ENCODE measurements around the gene GFI1B. TPM values are rescaled to one million over a fixed set of nuclear protein-coding genes. Genes with fewer than 3 reads are reported as not detected.
A peak's percentile ranks its signal among the peaks of the same experiment; 100 is the strongest.
"Not testable (repeated sequence)": the region's sequence is repeated elsewhere in the genome, so short reads cannot be mapped to it uniquely, and the experiment has no call there.

The GFI1B gene
- total and polyA plus RNA-seq, 2 of the 4 experiments (the other 2 are of a cell fraction), result 0.02 TPM; not detected in 1

GRCh38 chr9:133040892-133041479 is 62.5 kb downstream of the GFI1B start:
- intact Hi-C loops (cut with micrococcal nuclease), result loop anchor here (1.0 kb wide), 2 partner anchors 103 to 107 kb away; no protein-coding TSS in a partner anchor
- CTCF ChIA-PET, result interaction anchor here (1.0 to 1.5 kb wide), 2 partner anchors 11 to 145 kb away, joined by 3 read pairs; partner anchors contain the start of gene GTF3C5

More at GRCh38 chr9:133040892-133041479, 62.5 kb downstream of the GFI1B start:
- H3K4me1 ChIP-seq (ENCODE audit: control insufficient read depth, insufficient read depth, low read length); H4K8ac ChIP-seq (ENCODE audit: low read depth in 2 of 2, low read length in 2 of 2); H2BK20ac ChIP-seq (ENCODE audit: low read depth, low read length); H3K4me2 ChIP-seq (ENCODE audit: low read depth, low read length); BruUV-seq (replicated peaks); H2AFZ ChIP-seq (replicated peaks; ENCODE audit: low read length, poor library complexity); H3K18ac ChIP-seq (ENCODE audit: low read depth, low read length); H3K9ac ChIP-seq (ENCODE audit: low read depth, low read length); H3K4me3 ChIP-seq (ENCODE audit: insufficient read depth, low read depth, low read length); H2BK15ac ChIP-seq (ENCODE audit: low read depth, low read length); H4K91ac ChIP-seq (ENCODE audit: insufficient read depth, low read depth, low read length); dilution Hi-C loops (cut with HindIII; ENCODE audit: low sequenced_read_pairs, unreplicated experiment); H2BK120ac ChIP-seq (ENCODE audit: low read depth, low read length); H3K27me3 ChIP-seq (ENCODE audit: control insufficient read depth, insufficient read depth, low read length); H2AK9ac ChIP-seq (replicated peaks; ENCODE audit: low read depth, low read length, poor library complexity); H4K5ac ChIP-seq (ENCODE audit: low read depth, low read length); H3K9me3 ChIP-seq (ENCODE audit: control insufficient read depth, insufficient read depth, low read length); H3K27ac ChIP-seq (ENCODE audit: insufficient read depth, low read length); ATAC-seq (ENCODE audit: low read depth); H2BK5ac ChIP-seq (ENCODE audit: low read depth, low read length, poor library complexity, severe bottlenecking); H3K4ac ChIP-seq (ENCODE audit: low read depth, low read length); H3K56ac ChIP-seq (ENCODE audit: extremely low read depth, insufficient read depth, low read length); H3K9me1 ChIP-seq (ENCODE audit: insufficient read depth, low read length); H3K14ac ChIP-seq (replicated peaks; ENCODE audit: low read depth, low read length); H2AK5ac ChIP-seq (ENCODE audit: low read depth, low read length); H3K23ac ChIP-seq (ENCODE audit: low read depth, low read length): not testable (repeated sequence)
- Histone ChIP-seq H4K20me1 (ENCODE audit: insufficient read depth, low read length) (peaks cover 40% of the 10 kb centered on the region), H3K36me3 (ENCODE audit: control insufficient read depth, insufficient read depth, low read length) (peaks cover 39% of the 10 kb centered on the region), H3K79me1 (ENCODE audit: low read depth in 1 of 2, low read length in 2 of 2) (peaks cover 29 to 57% of the 10 kb centered on the region in 2 experiments)
- DNase-seq, result peak; percentile 57
- peak; percentile 65 for TF ChIP-seq RAD21 (IDR thresholded peaks at IDR 0.05; ENCODE audit: low read length)
- TF ChIP-seq SMC3 (IDR thresholded peaks at IDR 0.05; ENCODE audit: low read depth, low read length), result peak; percentile 58
- peak; percentile 55 for TF ChIP-seq CTCF (conservative IDR thresholded peaks at IDR 0.05; ENCODE audit: low read depth, low read length)
- POLR2A ChIA-PET (ENCODE audit: unreplicated experiment), result interaction anchor here (1.3 kb wide), 1 partner anchor 11 kb away, joined by 4 read pairs; the partner anchor contains the start of gene GTF3C5
- in situ Hi-C loops (cut with MboI; ENCODE audit: low sequenced_read_pairs), result loop anchor here (25.0 kb wide), 1 partner anchor 446 kb away; the partner anchor contains the start of gene SLC2A6
- 100% methylated on average over 1 of the region's 12 CpGs; no CpG with 5 or more reads in 1 of the 2 experiments for WGBS, 2 experiments (ENCODE audit: extremely low coverage in 2 of 2, insufficient read length in 1 of 2)

Small RNAs within 50 kb of the gene (microRNA-seq; reads per million reads assigned to microRNA genes)
- gene AL593851.1 (ENCODE audit: insufficient read depth, insufficient read length) (not detected), gene MIR548AW (ENCODE audit: insufficient read depth in 1 of 2, insufficient read length in 1 of 2, unreplicated experiment in 1 of 2) (0.37 to 2.1 reads per million in 2 experiments), gene RNU7-21P (ENCODE audit: insufficient read depth, insufficient read length) (not detected)

Small RNAs within 50 kb of the gene (small RNA-seq; reads per million reads assigned to genes)
- 0 reads per million in 5 experiments for gene AL593851.1
- 0 to 3.7 (median 0.68) reads per million in 5 experiments for gene MIR548AW
- 0 to 24.1 (median 0.46) reads per million in 5 experiments for gene RNU7-21P

Other genes starting within 250 kb of the GFI1B start
- gene AK8, start 100.4 kb upstream of the GFI1B start, total RNA-seq (2012; rRNA removed), result under 0.01 TPM in 2 replicates
- 0.09 and 0.19 TPM in 2 replicates for gene AK8, start 100.4 kb upstream of the GFI1B start, polyA plus RNA-seq (2012; rRNA removed)
- 0.90 and 1.1 TPM in 2 replicates for gene SPACA9, start 99.8 kb upstream of the GFI1B start, total RNA-seq (2012; rRNA removed)
- 4.3 and 4.9 TPM in 2 replicates for gene SPACA9, start 99.8 kb upstream of the GFI1B start, polyA plus RNA-seq (2012; rRNA removed)
- 44.2 and 56.3 TPM in 2 replicates for gene TSC1, start 34.1 kb upstream of the GFI1B start, total RNA-seq (2012; rRNA removed)
- 24.0 and 25.7 TPM in 2 replicates for gene TSC1, start 34.1 kb upstream of the GFI1B start, polyA plus RNA-seq (2012; rRNA removed)
- 49.1 and 51.1 TPM in 2 replicates for gene GTF3C5, start 52.3 kb downstream of the GFI1B start, total RNA-seq (2012; rRNA removed)
- gene GTF3C5, start 52.3 kb downstream of the GFI1B start, polyA plus RNA-seq (2012; rRNA removed), result 50.7 and 52.3 TPM in 2 replicates
- gene CEL, start 83.3 kb downstream of the GFI1B start, total RNA-seq (2012; rRNA removed), result under 0.01 TPM in 2 replicates
- 0.67 and 0.75 TPM in 2 replicates for gene CEL, start 83.3 kb downstream of the GFI1B start, polyA plus RNA-seq (2012; rRNA removed)
- 12.2 and 13.1 TPM in 2 replicates for gene RALGDS, start 142.5 kb downstream of the GFI1B start, total RNA-seq (2012; rRNA removed)
- gene RALGDS, start 142.5 kb downstream of the GFI1B start, polyA plus RNA-seq (2012; rRNA removed), result 36.9 and 37.2 TPM in 2 replicates
- 0.83 and 1.8 TPM in 2 replicates for gene GBGT1, start 185.2 kb downstream of the GFI1B start, total RNA-seq (2012; rRNA removed)
- gene GBGT1, start 185.2 kb downstream of the GFI1B start, polyA plus RNA-seq (2012; rRNA removed), result 2.4 and 3.2 TPM in 2 replicates
- gene OBP2B, start 230.6 kb downstream of the GFI1B start, total RNA-seq (2012; rRNA removed), result not detected in 2 replicates
- not detected in 2 replicates for gene OBP2B, start 230.6 kb downstream of the GFI1B start, polyA plus RNA-seq (2012; rRNA removed)

Measured in IMR-90 (cell line).